ENCODE results near the gene KRT86.

KRT86 gene

DNA sequence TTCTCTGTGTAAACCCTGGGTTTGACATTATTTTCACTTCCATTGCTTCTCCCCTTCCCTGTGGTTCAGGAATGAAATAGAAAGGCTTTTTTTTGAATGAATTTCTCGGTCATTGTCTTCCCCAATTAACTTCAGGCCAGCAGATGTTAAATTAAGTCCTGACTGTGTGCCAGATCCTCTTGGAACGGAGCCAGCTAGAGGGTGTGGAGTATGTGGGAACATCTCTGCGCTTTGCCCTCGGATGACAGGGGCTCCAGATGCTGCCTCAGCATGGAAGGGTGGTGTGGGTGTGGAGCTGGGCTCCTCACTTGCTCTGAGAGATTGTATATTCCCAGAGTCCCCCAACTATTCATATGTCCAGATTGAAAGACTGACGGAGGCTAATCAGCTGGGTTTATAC is 79.8 kb downstream of the KRT86 start:
- no peak for TF ChIP-seq CTCF (IDR thresholded peaks at IDR 0.05; ENCODE audit: insufficient read depth, low read depth, low read length, missing control alignments)
- DNase-seq (ENCODE audit: low read depth) = no peak

GRCh38 chr12:52355176-52355575 is 80.7 kb downstream of the KRT86 start:
- DNase-seq (ENCODE audit: low read depth) = no peak
- TF ChIP-seq CTCF (IDR thresholded peaks at IDR 0.05; ENCODE audit: insufficient read depth, low read depth, low read length, missing control alignments) = no peak
- H3K4me3 ChIP-seq (ENCODE audit: low read depth, low read length) = no peak overlapping the region

More for the DNA sequence above, 79.8 kb downstream of the KRT86 start:
- H3K4me3 ChIP-seq (ENCODE audit: low read depth, low read length) = no peak overlapping the region

DNA sequence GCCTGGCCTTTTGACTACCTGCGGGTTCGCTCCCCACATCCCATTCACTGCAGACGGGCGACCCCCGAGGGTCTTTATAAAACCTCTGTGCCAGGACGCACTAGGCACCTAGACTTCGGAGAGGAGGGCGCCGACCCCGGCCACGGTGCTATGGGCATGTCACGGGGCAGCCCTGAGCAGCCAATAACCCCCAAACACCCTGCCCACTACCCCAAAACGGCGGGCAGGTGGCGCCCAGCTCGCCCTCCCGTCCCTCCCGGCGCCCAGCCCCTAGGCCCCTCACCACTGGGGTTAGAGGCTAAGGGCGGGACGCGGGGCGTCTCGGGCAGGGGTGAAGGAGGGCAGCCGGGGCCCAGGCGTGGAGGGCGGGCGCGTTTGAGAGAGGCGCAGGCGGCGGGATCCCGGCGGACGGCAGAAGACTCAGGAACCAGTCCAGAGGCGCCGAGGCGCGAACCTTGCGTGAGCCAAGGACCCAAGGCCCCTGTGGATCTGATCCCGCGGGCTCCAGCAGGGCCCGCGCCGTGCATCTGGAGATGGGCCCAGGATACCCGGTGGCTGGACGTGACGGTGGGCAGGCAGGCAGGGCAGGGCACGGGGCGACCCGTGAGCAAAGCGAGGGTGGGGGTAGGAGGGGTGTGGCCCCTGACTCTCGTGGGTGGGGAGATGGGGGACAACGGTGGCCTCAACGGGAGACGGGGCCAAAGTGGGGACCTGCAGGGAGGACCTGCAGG is 81.8 kb downstream of the KRT86 start:
- no peak overlapping the region for H3K4me3 ChIP-seq (ENCODE audit: low read depth, low read length)
- no peak for DNase-seq (ENCODE audit: low read depth)
- TF ChIP-seq CTCF (IDR thresholded peaks at IDR 0.05; ENCODE audit: insufficient read depth, low read depth, low read length, missing control alignments) = no peak

GRCh38 chr12:52356762-52357580 is 82.5 kb downstream of the KRT86 start:
- no peak overlapping the region for H3K4me3 ChIP-seq (ENCODE audit: low read depth, low read length)
- DNase-seq (ENCODE audit: low read depth) = no peak
- no peak for TF ChIP-seq CTCF (IDR thresholded peaks at IDR 0.05; ENCODE audit: insufficient read depth, low read depth, low read length, missing control alignments)
